Astrocyte (in vitro differentiated cells and primary cell): ENCODE data around the gene GPR89B. TPM values are rescaled to one million over a fixed set of nuclear protein-coding genes. Genes with fewer than 3 reads are reported as not detected.

ENCODE experiments used
- DNase-seq: peaks from one replicate; pipeline ENCODE4 v3.0.0-alpha.2; 2010; ENCODE audit warnings: low read depth
- FAIRE-seq: peaks from 2 replicates; lab custom pipeline; 2011; peaks lifted over from hg19 to GRCh38; lab: Jason Lieb, UNC
- H2AFZ ChIP-seq: 2 replicates; pipeline ENCODE4 v1.6.0; 2012; ENCODE audit warnings: low read depth, low read length, inconsistent platforms
- H3K27ac ChIP-seq: 2 replicates; pipeline ENCODE4 v1.5.1; 2011; ENCODE audit warnings: low read depth, low read length, inconsistent platforms
- H3K27me3 ChIP-seq: 2 replicates; pipeline ENCODE4 v1.6.0; 2011; ENCODE audit warnings: low read length, inconsistent platforms; ENCODE audit not compliant: insufficient read depth
- H3K36me3 ChIP-seq: 2 replicates; pipeline ENCODE4 v1.5.1; 2011; ENCODE audit warnings: low read length, inconsistent platforms; ENCODE audit not compliant: insufficient read depth
- H3K4me1 ChIP-seq: 2 replicates; pipeline ENCODE4 v1.5.1; 2011; ENCODE audit warnings: low read length, inconsistent platforms; ENCODE audit not compliant: insufficient read depth
- H3K4me2 ChIP-seq: 2 replicates; pipeline ENCODE4 v1.6.0; 2012; ENCODE audit warnings: low read length, inconsistent platforms
- H3K4me3 ChIP-seq: 2 replicates; pipeline ENCODE4 v1.5.1; 2011; ENCODE audit warnings: low read depth, mild to moderate bottlenecking, low read length, inconsistent platforms; ENCODE audit not compliant: insufficient read depth
- H3K79me2 ChIP-seq: 2 replicates; pipeline ENCODE4 v1.6.0; 2012; ENCODE audit warnings: mild to moderate bottlenecking, low read length, inconsistent platforms; ENCODE audit not compliant: insufficient read depth
- H3K9ac ChIP-seq: 2 replicates; pipeline ENCODE4 v1.6.0; 2012; ENCODE audit warnings: mild to moderate bottlenecking, low read length, inconsistent platforms
- H3K9me3 ChIP-seq: 2 replicates; pipeline ENCODE4 v1.5.1; 2012; ENCODE audit warnings: low read depth, mild to moderate bottlenecking, low read length, inconsistent platforms; ENCODE audit not compliant: insufficient read depth
- H4K20me1 ChIP-seq: 2 replicates; pipeline ENCODE4 v1.6.0; 2012; ENCODE audit warnings: low read length, inconsistent platforms; ENCODE audit not compliant: insufficient read depth
- H3K27ac Mint-ChIP-seq: one replicate; pipeline ENCODE4 v1.8.0; 2021; ENCODE audit warnings: mild to moderate bottlenecking, mixed read lengths; ENCODE audit not compliant: unreplicated experiment
- H3K27me3 Mint-ChIP-seq: one replicate; pipeline ENCODE4 v1.8.0; 2021; ENCODE audit warnings: low read depth, mixed read lengths; ENCODE audit not compliant: unreplicated experiment
- H3K36me3 Mint-ChIP-seq: one replicate; pipeline ENCODE4 v1.8.0; 2021; ENCODE audit warnings: low read depth, mixed read lengths; ENCODE audit not compliant: unreplicated experiment
- H3K4me1 Mint-ChIP-seq: one replicate; pipeline ENCODE4 v1.8.0; 2021; ENCODE audit warnings: low read depth, mixed read lengths; ENCODE audit not compliant: unreplicated experiment
- H3K4me3 Mint-ChIP-seq: one replicate; pipeline ENCODE4 v1.8.0; 2021; ENCODE audit warnings: mild to moderate bottlenecking, moderate library complexity, mixed read lengths; ENCODE audit not compliant: unreplicated experiment
- H3K9me3 Mint-ChIP-seq: one replicate; pipeline ENCODE4 v1.8.0; 2021; ENCODE audit warnings: mild to moderate bottlenecking, mixed read lengths; ENCODE audit not compliant: unreplicated experiment
- EZH2 ChIP-seq: IDR thresholded peaks from 2 replicates; pipeline ENCODE4 v1.6.1; 2012; ENCODE audit warnings: mild to moderate bottlenecking, low read length, inconsistent platforms; ENCODE audit not compliant: insufficient read depth
- total RNA-seq: library from RNA; stranded (reverse); gene quantifications from 2 replicates; pipeline ENCODE4 v1.2.1, GENCODE V29; 2021
- TF ChIP-seq, protein P1 (sequence below): IDR thresholded peaks from 2 replicates; pipeline ENCODE4 v1.5.1; 2011; ENCODE audit warnings: low read depth, mild to moderate bottlenecking, inconsistent platforms, low read length, moderate library complexity; ENCODE audit not compliant: insufficient read depth

GPR89B gene
- total RNA-seq, 1 donor from 2014 or later, result 13.0 TPM

GRCh38 chr1:147907786-147908509, 20.3 kb upstream of the GPR89B start:
- Histone ChIP-seq H3K4me2 (no peak overlapping the region), H3K9ac (no peak overlapping the region), H3K36me3 (no peaks in the 10 kb centered on the region), H3K4me1 (no peaks in the 10 kb centered on the region), H3K9me3 (no peaks in the 10 kb centered on the region), H2AFZ (no peak overlapping the region), H3K27me3 (peaks cover 3% of the 10 kb centered on the region), H3K79me2 (no peaks in the 10 kb centered on the region), H4K20me1 (no peaks in the 10 kb centered on the region), H3K4me3 (no peak overlapping the region), H3K27ac (no peak overlapping the region)
- FAIRE-seq (no peak), DNase-seq (no peak)
- no peaks in the 10 kb centered on the region for H3K36me3 Mint-ChIP-seq
- peaks cover 19% of the 10 kb centered on the region for H3K27me3 Mint-ChIP-seq
- H3K27ac Mint-ChIP-seq, result no peak overlapping the region
- no peak overlapping the region for H3K4me3 Mint-ChIP-seq
- TF ChIP-seq EZH2, result no peak
- TF ChIP-seq, protein P1, sequence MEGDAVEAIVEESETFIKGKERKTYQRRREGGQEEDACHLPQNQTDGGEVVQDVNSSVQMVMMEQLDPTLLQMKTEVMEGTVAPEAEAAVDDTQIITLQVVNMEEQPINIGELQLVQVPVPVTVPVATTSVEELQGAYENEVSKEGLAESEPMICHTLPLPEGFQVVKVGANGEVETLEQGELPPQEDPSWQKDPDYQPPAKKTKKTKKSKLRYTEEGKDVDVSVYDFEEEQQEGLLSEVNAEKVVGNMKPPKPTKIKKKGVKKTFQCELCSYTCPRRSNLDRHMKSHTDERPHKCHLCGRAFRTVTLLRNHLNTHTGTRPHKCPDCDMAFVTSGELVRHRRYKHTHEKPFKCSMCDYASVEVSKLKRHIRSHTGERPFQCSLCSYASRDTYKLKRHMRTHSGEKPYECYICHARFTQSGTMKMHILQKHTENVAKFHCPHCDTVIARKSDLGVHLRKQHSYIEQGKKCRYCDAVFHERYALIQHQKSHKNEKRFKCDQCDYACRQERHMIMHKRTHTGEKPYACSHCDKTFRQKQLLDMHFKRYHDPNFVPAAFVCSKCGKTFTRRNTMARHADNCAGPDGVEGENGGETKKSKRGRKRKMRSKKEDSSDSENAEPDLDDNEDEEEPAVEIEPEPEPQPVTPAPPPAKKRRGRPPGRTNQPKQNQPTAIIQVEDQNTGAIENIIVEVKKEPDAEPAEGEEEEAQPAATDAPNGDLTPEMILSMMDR, result no peak
- H3K4me1 Mint-ChIP-seq, result no peaks in the 10 kb centered on the region
- no peaks in the 10 kb centered on the region for H3K9me3 Mint-ChIP-seq

- no peak for FAIRE-seq
Observed at GRCh38 chr1:147912553-147912952, 15.7 kb upstream of the GPR89B start.

More at GRCh38 chr1:147912553-147912952, 15.7 kb upstream of the GPR89B start:
- Histone ChIP-seq H3K27ac (no peak overlapping the region), H4K20me1 (no peaks in the 10 kb centered on the region), H3K79me2 (no peaks in the 10 kb centered on the region), H3K27me3 (peaks cover 3% of the 10 kb centered on the region), H2AFZ (no peak overlapping the region), H3K4me1 (no peaks in the 10 kb centered on the region), H3K4me2 (no peak overlapping the region), H3K4me3 (no peak overlapping the region), H3K36me3 (no peaks in the 10 kb centered on the region), H3K9me3 (no peaks in the 10 kb centered on the region), H3K9ac (no peak overlapping the region)
- peaks cover 22% of the 10 kb centered on the region for H3K27me3 Mint-ChIP-seq
- H3K9me3 Mint-ChIP-seq, result no peaks in the 10 kb centered on the region
- no peak for DNase-seq
- no peak overlapping the region for H3K4me3 Mint-ChIP-seq
- no peak overlapping the region for H3K27ac Mint-ChIP-seq
- no peaks in the 10 kb centered on the region for H3K4me1 Mint-ChIP-seq
- no peaks in the 10 kb centered on the region for H3K36me3 Mint-ChIP-seq
- no peak for TF ChIP-seq EZH2
- TF ChIP-seq, protein P1, result no peak
